K562 (cell line): ENCODE data around the gene FAM124B. TPM values are rescaled to one million over a fixed set of nuclear protein-coding genes. Genes with fewer than 3 reads are reported as not detected.
A peak's percentile ranks its signal among the peaks of the same experiment; 100 is the strongest.

Experiments
- ATAC-seq: fragments of 200-7000 bp; cut with Tn5 transposase; 3 replicates; pipeline ENCODE4 v1.9.1; 2020; ENCODE audit warnings: moderate library complexity
- BruUV-seq: library from RNA; stranded (reverse); fragments of 400-500 nt; replicated peaks from 2 replicates; lab custom pipeline; 2021; lab: Mats Ljungman, UMichigan
- CTCF ChIA-PET: fragments of 300-600 bp; formaldehyde crosslinking; extraction: SDS; loops from one replicate; lab custom pipeline; 2021; ENCODE audit warnings: low intra/inter-chr PET ratio; lab: Yijun Ruan, JAX
- POLR2A ChIA-PET: fragments of 300-600, 350-650 bp; sonication (Branson Sonifier 250); formaldehyde crosslinking; extraction: SDS; loops from one replicate; lab custom pipeline; 2021; ENCODE audit warnings: antibody characterized with exemption, inconsistent platforms; lab: Yijun Ruan, JAX
- DNase-seq, 4 experiments: peaks; one replicate each; pipeline versions ENCODE4 v3.0.0 to v3.0.0-alpha.2; 2011 to 2018; ENCODE audit warnings: low spot score in 3 of 4, mixed read lengths in 3 of 4; ENCODE audit errors: extremely low read depth in 1 of 4
- FAIRE-seq: peaks from 2 replicates; lab custom pipeline; 2011; peaks lifted over from hg19 to GRCh38; lab: Jason Lieb, UNC
- H2AFZ ChIP-seq: 2 replicates; pipeline ENCODE4 v1.6.0; 2011; ENCODE audit warnings: low read depth, low read length, control low read depth, inconsistent platforms
- H3K27ac ChIP-seq: fragments of 200-600 bp; 3 replicates; pipeline ENCODE4 v1.8.0; 2011; ENCODE audit warnings: low read depth, mild to moderate bottlenecking, control low read depth, inconsistent platforms, low read length, moderate library complexity, mixed read lengths; ENCODE audit errors: extremely low read depth
- H3K27me3 ChIP-seq, 2 experiments: fragments of 300-600 bp in 1 of 2; 2 replicates in 1 of 2; 3 replicates in 1 of 2; pipeline versions ENCODE4 v1.6.0 to v1.8.0; 2011; ENCODE audit warnings: inconsistent platforms in 2 of 2, low read length in 2 of 2, mild to moderate bottlenecking in 1 of 2, mixed read lengths in 1 of 2, moderate library complexity in 1 of 2; ENCODE audit not compliant: control insufficient read depth in 2 of 2, insufficient read depth in 2 of 2
- H3K36me3 ChIP-seq: fragments of 300-600 bp; 3 replicates; pipeline ENCODE4 v1.8.0; 2011; ENCODE audit warnings: mild to moderate bottlenecking, low read length, inconsistent platforms; ENCODE audit not compliant: control insufficient read depth, insufficient read depth
- H3K4me1 ChIP-seq, 2 experiments: fragments of 200-600 bp in 1 of 2; replicated peaks in 1 of 2; 2 replicates in 1 of 2; 3 replicates in 1 of 2; pipeline versions ENCODE4 v1.5.1 to v1.8.0; 2011; ENCODE audit warnings: inconsistent platforms in 2 of 2, low read length in 2 of 2, mild to moderate bottlenecking in 1 of 2, mixed read lengths in 1 of 2, moderate library complexity in 1 of 2; ENCODE audit not compliant: control insufficient read depth in 2 of 2, insufficient read depth in 2 of 2
- H3K4me2 ChIP-seq: 2 replicates; pipeline ENCODE4 v1.6.1; 2011; ENCODE audit warnings: low read length, control low read depth, inconsistent platforms, mixed read lengths; ENCODE audit not compliant: insufficient read depth
- H3K4me3 ChIP-seq: fragments of 200-600 bp; sonication (generic), shearing (Covaris generic); 2 replicates; pipeline ENCODE4 v1.5.1; 2016; ENCODE audit warnings: control low read depth, inconsistent platforms
- H3K79me2 ChIP-seq: fragments of 200-600 bp; 3 replicates; pipeline ENCODE4 v1.8.0; 2011; ENCODE audit warnings: low read length, inconsistent platforms; ENCODE audit not compliant: control insufficient read depth, insufficient read depth
- H3K9ac ChIP-seq, 2 experiments: 2 replicates each; pipeline versions ENCODE4 v1.6.0 to v1.6.1; 2011; ENCODE audit warnings: low read depth in 2 of 2, low read length in 2 of 2, control low read depth in 1 of 2, inconsistent platforms in 1 of 2, mild to moderate bottlenecking in 1 of 2, mixed read lengths in 1 of 2; ENCODE audit not compliant: insufficient read depth in 1 of 2
- H3K9me1 ChIP-seq: one replicate; pipeline ENCODE4 v1.6.0; 2011; ENCODE audit warnings: inconsistent platforms, mild to moderate bottlenecking, low read length, moderate library complexity; ENCODE audit not compliant: control insufficient read depth, insufficient read depth
- H3K9me3 ChIP-seq: replicated peaks from 2 replicates; pipeline ENCODE4 v1.5.1; 2011; ENCODE audit warnings: low read depth, low read length, inconsistent platforms; ENCODE audit not compliant: control insufficient read depth, insufficient read depth
- H4K20me1 ChIP-seq: replicated peaks from 2 replicates; pipeline ENCODE4 v1.6.1; 2011; ENCODE audit warnings: low read length, inconsistent platforms, mixed read lengths; ENCODE audit not compliant: control insufficient read depth, insufficient read depth
- DNMT1 ChIP-seq: fragments of 450-650 bp; IDR thresholded peaks from 2 replicates; pipeline ENCODE4 v1.6.1; 2016; ENCODE audit warnings: antibody characterized with exemption, mild to moderate bottlenecking
- ERF ChIP-seq: fragments of 450-650 bp; formaldehyde crosslinking; IDR thresholded peaks from 2 replicates; pipeline ENCODE4 v1.4.0; 2020; ENCODE audit warnings: mild to moderate bottlenecking, mixed read lengths
- HDAC8 ChIP-seq: fragments of 450-650 bp; IDR thresholded peaks from 2 replicates; pipeline ENCODE4 v1.6.1; 2016; ENCODE audit warnings: mild to moderate bottlenecking, missing genetic modification characterization, moderate library complexity, missing compliant biosample characterization
- NR3C1 ChIP-seq: sonication (generic); formaldehyde crosslinking; IDR thresholded peaks from 2 replicates; pipeline ENCODE4 v1.8.1; 2022; ENCODE audit warnings: missing genetic modification reagents
- ZNF778 ChIP-seq: fragments of 450-650 bp; formaldehyde crosslinking; IDR thresholded peaks from 2 replicates; pipeline ENCODE4 v1.4.0; 2020; ENCODE audit warnings: mild to moderate bottlenecking, moderate library complexity
- WGBS: fragments of 100-300 bp; shearing (Covaris generic); methylation state at CpG from one replicate; pipeline ENCODE4 v1.1.6; 2016; ENCODE audit warnings: low coverage, mixed read lengths; ENCODE audit not compliant: insufficient coverage; ENCODE audit errors: missing lambda C conversion rate; 5-methylcytosine and 5-hydroxymethylcytosine counted together
- in situ Hi-C: fragments of 300-500 bp; cut with MboI; formaldehyde crosslinking; loops from 4 replicates; pipeline ENCODE4 v1.15.0; 2018; ENCODE audit warnings: inconsistent platforms, mixed read lengths
- intact Hi-C: fragments of 100-400 bp; cut with micrococcal nuclease; formaldehyde crosslinking; loops from 2 replicates; pipeline ENCODE4 v1.14.2; 2022
- polyA plus RNA-seq, 8 experiments: library from polyadenylated mRNA; depleted of rRNA in 4 of 8; stranded (reverse) in 5 of 8; unstranded in 3 of 8; fragments of >200 nt; fragmentation: Nextera tagmentation in 2 of 8; fragmentation: Illumina TruSeq in 1 of 8; extraction: Ambion mirVana in 2 of 8; extraction: Trizol in 1 of 8; gene quantifications; 2 replicates each; pipeline versions ENCODE4 v1.2.1 to v1.2.3, GENCODE V29; 2011 to 2014; ENCODE audit warnings: inconsistent platforms in 1 of 8, missing spikeins in 1 of 8
- total RNA-seq, 7 experiments: library from RNA; depleted of rRNA in 6 of 7; stranded (reverse); fragments of >200 nt in 6 of 7; fragmentation: Illumina TruSeq in 2 of 7; extraction: Trizol in 2 of 7; gene quantifications; 2 replicates each; pipeline versions ENCODE4 v1.2.1 to v1.2.3, GENCODE V29; 2011 to 2021; ENCODE audit warnings: low replicate concordance in 1 of 7
- TF ChIP-seq, protein P1 (sequence below): IDR thresholded peaks from 2 replicates; pipeline ENCODE4 v1.6.1; 2016; ENCODE audit warnings: missing genetic modification characterization, missing compliant biosample characterization
- TF ChIP-seq, protein P2 (sequence below): fragments of 250-450 bp; sonication (Bioruptor Pico); IDR thresholded peaks from 2 replicates; pipeline ENCODE4 v1.4.0; 2020; ENCODE audit warnings: mild to moderate bottlenecking, moderate library complexity
- TF ChIP-seq, protein P3 (sequence below): fragments of 200-800 bp; sonication (Bioruptor generic); IDR thresholded peaks from 2 replicates; pipeline ENCODE4 v1.6.1; 2017; ENCODE audit warnings: missing genetic modification characterization, missing compliant biosample characterization

The FAM124B gene
- total and polyA plus RNA-seq, 9 of the 15 experiments (the other 6 are each of a cell fraction or from before 2014, with no cell fraction given) = 6.2 to 21.4 (median 9.3) TPM

DNA sequence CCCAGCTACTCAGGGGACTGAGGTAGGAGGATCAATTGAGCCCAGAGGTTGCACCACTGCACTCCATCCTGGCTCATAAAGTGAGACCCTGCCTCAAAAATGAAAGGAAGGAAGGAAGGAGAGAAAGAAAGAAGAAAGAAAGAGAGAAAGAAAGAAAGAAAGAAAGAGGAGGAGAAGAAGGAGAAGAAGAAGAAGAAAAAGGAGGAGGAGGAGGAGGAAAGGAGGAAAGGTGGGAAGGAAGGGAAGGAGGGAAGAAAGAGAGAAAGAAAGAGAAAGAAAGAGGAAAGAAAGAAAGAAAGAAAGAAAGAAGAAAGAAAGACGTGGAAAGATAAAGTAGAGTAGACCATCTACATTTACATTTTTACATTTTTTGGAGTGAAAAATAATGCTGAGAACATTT is 39.8 kb downstream of the FAM124B start:
- no peak for TF ChIP-seq NR3C1 (CRISPR knock-in tag)
- TF ChIP-seq, protein P1, sequence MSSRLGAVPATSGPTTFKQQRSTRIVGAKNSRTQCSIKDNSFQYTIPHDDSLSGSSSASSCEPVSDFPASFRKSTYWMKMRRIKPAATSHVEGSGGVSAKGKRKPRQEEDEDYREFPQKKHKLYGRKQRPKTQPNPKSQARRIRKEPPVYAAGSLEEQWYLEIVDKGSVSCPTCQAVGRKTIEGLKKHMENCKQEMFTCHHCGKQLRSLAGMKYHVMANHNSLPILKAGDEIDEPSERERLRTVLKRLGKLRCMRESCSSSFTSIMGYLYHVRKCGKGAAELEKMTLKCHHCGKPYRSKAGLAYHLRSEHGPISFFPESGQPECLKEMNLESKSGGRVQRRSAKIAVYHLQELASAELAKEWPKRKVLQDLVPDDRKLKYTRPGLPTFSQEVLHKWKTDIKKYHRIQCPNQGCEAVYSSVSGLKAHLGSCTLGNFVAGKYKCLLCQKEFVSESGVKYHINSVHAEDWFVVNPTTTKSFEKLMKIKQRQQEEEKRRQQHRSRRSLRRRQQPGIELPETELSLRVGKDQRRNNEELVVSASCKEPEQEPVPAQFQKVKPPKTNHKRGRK (tag) = 0 out of 2 replicates have a peak, but pooled peaks have one; percentile 48
- TF ChIP-seq, all 486 proteins: peak for 1
- POLR2A ChIA-PET = no interaction called here

DNA sequence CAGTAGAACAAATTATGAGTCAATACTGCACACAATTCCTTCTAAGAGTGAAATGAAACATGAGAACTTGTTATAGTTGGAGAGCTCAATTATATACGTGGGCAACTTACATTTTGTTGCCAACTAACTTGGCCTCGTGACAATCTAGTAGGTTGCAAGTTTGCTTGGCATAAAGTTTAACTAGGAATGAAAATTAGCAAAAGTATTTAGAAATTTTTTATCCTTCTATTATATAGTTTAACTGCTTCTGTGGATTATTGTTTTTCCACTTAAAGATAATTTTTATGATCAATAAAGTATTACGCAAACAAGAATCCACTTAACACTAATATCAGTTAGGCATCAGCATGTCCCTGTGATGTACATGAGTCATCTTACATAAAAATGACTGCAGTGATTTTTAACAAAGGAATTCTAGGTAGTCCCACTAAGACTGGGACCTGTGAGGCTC is 41.1 kb downstream of the FAM124B start:
- 20% methylated on average over 3 of the region's 3 CpGs for WGBS
- no peak overlapping the region for H3K9ac ChIP-seq
- H3K4me1 ChIP-seq = no peaks in the 10 kb centered on the region
- no peaks in the 10 kb centered on the region for H3K36me3 ChIP-seq
- H2AFZ ChIP-seq = no peak overlapping the region
- H3K4me2 ChIP-seq = no peak overlapping the region
- H3K79me2 ChIP-seq = no peaks in the 10 kb centered on the region
- ChIA-PET POLR2A (no interaction called here), CTCF (no interaction called here)
- DNase-seq (no peak), FAIRE-seq (no peak), ATAC-seq (no peak)
- no peak overlapping the region for H3K4me3 ChIP-seq
- no peaks in the 10 kb centered on the region for H3K9me1 ChIP-seq
- H3K9me3 ChIP-seq = no peaks in the 10 kb centered on the region
- no peak overlapping the region for H3K27ac ChIP-seq
- no peaks in the 10 kb centered on the region for H4K20me1 ChIP-seq
- intact Hi-C loops = no loop called here
- H3K27me3 ChIP-seq = no peaks in the 10 kb centered on the region
- BruUV-seq = no TSS peak
- in situ Hi-C loops = loop anchor here (5.0 to 10.0 kb wide), 2 partner anchors 94 to 286 kb away; no protein-coding TSS in a partner anchor
- TF ChIP-seq HDAC8 (tag) (no peak), ERF (CRISPR knock-in tag) (no peak), ZNF778 (CRISPR knock-in tag) (no peak), DNMT1 (no peak)
- TF ChIP-seq, protein P2, sequence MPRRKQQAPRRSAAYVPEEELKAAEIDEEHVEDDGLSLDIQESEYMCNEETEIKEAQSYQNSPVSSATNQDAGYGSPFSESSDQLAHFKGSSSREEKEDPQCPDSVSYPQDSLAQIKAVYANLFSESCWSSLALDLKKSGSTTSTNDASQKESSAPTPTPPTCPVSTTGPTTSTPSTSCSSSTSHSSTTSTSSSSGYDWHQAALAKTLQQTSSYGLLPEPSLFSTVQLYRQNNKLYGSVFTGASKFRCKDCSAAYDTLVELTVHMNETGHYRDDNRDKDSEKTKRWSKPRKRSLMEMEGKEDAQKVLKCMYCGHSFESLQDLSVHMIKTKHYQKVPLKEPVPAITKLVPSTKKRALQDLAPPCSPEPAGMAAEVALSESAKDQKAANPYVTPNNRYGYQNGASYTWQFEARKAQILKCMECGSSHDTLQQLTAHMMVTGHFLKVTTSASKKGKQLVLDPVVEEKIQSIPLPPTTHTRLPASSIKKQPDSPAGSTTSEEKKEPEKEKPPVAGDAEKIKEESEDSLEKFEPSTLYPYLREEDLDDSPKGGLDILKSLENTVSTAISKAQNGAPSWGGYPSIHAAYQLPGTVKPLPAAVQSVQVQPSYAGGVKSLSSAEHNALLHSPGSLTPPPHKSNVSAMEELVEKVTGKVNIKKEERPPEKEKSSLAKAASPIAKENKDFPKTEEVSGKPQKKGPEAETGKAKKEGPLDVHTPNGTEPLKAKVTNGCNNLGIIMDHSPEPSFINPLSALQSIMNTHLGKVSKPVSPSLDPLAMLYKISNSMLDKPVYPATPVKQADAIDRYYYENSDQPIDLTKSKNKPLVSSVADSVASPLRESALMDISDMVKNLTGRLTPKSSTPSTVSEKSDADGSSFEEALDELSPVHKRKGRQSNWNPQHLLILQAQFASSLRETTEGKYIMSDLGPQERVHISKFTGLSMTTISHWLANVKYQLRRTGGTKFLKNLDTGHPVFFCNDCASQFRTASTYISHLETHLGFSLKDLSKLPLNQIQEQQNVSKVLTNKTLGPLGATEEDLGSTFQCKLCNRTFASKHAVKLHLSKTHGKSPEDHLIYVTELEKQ (CRISPR knock-in tag) = no peak
- TF ChIP-seq, protein P3, sequence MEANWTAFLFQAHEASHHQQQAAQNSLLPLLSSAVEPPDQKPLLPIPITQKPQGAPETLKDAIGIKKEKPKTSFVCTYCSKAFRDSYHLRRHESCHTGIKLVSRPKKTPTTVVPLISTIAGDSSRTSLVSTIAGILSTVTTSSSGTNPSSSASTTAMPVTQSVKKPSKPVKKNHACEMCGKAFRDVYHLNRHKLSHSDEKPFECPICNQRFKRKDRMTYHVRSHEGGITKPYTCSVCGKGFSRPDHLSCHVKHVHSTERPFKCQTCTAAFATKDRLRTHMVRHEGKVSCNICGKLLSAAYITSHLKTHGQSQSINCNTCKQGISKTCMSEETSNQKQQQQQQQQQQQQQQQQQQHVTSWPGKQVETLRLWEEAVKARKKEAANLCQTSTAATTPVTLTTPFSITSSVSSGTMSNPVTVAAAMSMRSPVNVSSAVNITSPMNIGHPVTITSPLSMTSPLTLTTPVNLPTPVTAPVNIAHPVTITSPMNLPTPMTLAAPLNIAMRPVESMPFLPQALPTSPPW (CRISPR knock-in tag) = no peak

More for the DNA sequence above, 39.8 kb downstream of the FAM124B start:
- Histone ChIP-seq H3K4me2 (no peak overlapping the region), H3K9me1 (no peaks in the 10 kb centered on the region), H3K4me1 (no peaks in the 10 kb centered on the region), H3K27me3 (no peaks in the 10 kb centered on the region), H2AFZ (no peak overlapping the region), H3K9ac (no peak overlapping the region), H3K27ac (no peak overlapping the region), H3K79me2 (no peaks in the 10 kb centered on the region), H4K20me1 (no peaks in the 10 kb centered on the region), H3K36me3 (no peaks in the 10 kb centered on the region), H3K4me3 (no peak overlapping the region), H3K9me3 (no peaks in the 10 kb centered on the region)
- intact Hi-C loops (no loop called here), in situ Hi-C loops (loop anchor here (5.0 to 10.0 kb wide), 2 partner anchors 93 to 285 kb away; no protein-coding TSS in a partner anchor)
- BruUV-seq = no TSS peak
- ATAC-seq = no peak
- WGBS = no CpG with 5 or more reads among the region's 1 CpG
- DNase-seq = no peak
- CTCF ChIA-PET = no interaction called here
- no peak for FAIRE-seq
